Medulla oblongata (tissue), 1 donor: ENCODE data around the gene BAG3.
A peak's percentile ranks its signal among the peaks of the same experiment; 100 is the strongest.

Experiments used
- DNase-seq: peaks from one replicate; pipeline ENCODE4 v3.0.0-alpha.2; 2015; ENCODE audit errors: extremely low spot score

The BAG3 gene

DNA sequence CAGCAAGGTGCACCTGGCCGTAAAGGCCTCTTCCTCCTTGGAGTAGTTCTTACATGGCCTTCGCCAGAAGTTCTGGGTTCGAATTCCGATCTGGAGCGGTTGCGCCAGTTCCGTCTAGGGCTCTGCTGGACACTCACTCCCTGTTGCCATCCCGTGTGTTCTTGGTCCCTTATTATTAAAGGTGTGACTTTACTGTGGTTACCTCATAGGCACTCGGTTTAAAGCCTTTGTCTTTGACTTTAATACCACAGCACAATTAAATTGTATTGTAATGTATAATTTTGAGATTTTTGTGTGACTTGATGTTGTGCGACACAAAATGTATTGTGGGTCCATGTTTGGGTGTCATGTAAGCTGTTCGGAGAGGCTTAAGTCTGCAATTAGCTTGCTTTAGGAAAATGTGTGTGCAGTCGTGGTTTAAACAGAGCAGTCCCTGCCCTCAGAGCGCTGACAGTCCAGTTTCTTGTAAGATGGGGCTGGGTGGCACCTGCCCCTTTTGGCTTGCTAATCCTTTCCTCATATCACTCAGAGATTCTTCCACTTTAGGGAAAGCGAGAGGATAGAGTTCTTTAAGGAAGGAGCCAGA lies 75.6 kb downstream of the BAG3 start:
- peak; percentile 25 for DNase-seq
